WTC11 (cell line): Measurements from ENCODE around the gene LBHD1. TPM values are rescaled to one million over a fixed set of nuclear protein-coding genes. Genes with fewer than 3 reads are reported as not detected.
A peak's percentile ranks its signal among the peaks of the same experiment; 100 is the strongest.

Experiments
- ATAC-seq: fragments of 200-7000 bp; cut with Tn5 transposase; 2 replicates; pipeline ENCODE4 v1.10.0; 2021; ENCODE audit warnings: mild to moderate bottlenecking, moderate library complexity
- Bru-seq: library from RNA; stranded (reverse); fragments of 400-500 nt; gene quantifications from one replicate; lab custom pipeline; 2021; lab: Mats Ljungman, UMichigan
- CTCF ChIA-PET: fragments of 300-600 bp; sonication (Branson Sonifier 250); formaldehyde crosslinking; loops from one replicate; lab custom pipeline; 2021; ENCODE audit warnings: antibody characterized with exemption; lab: Charles Lee
- POLR2A ChIA-PET: fragments of 350-600 bp; sonication (Branson Sonifier 250); formaldehyde crosslinking; loops from one replicate; lab custom pipeline; 2021; ENCODE audit warnings: antibody characterized with exemption; lab: Charles Lee
- DNase-seq: peaks from one replicate; pipeline ENCODE4 v3.0.0; 2021; ENCODE audit warnings: low spot score
- H3K27ac Mint-ChIP-seq: 2 replicates; pipeline ENCODE4 v1.8.0; 2021; ENCODE audit warnings: mixed read lengths
- H3K27me3 Mint-ChIP-seq: 2 replicates; pipeline ENCODE4 v1.8.0; 2021; ENCODE audit warnings: low read depth, mild to moderate bottlenecking, moderate library complexity, mixed read lengths
- H3K36me3 Mint-ChIP-seq: 2 replicates; pipeline ENCODE4 v1.8.0; 2021; ENCODE audit warnings: mixed read lengths
- H3K4me1 Mint-ChIP-seq: 2 replicates; pipeline ENCODE4 v1.8.0; 2022; ENCODE audit warnings: mixed read lengths
- H3K4me3 Mint-ChIP-seq: 2 replicates; pipeline ENCODE4 v1.8.0; 2021; ENCODE audit warnings: mild to moderate bottlenecking, moderate library complexity, mixed read lengths
- H3K9me3 Mint-ChIP-seq: 2 replicates; pipeline ENCODE4 v1.8.0; 2021; ENCODE audit warnings: mixed read lengths
- CBFB ChIP-seq: sonication (generic); formaldehyde crosslinking; IDR thresholded peaks from 2 replicates; pipeline ENCODE4 v1.8.1; 2022; ENCODE audit warnings: mild to moderate bottlenecking, low read depth, missing genetic modification reagents
- GTF2I ChIP-seq: fragments of 250-450 bp; sonication (Bioruptor Pico); conservative IDR thresholded peaks from 2 replicates; pipeline ENCODE4 v1.4.0; 2021; ENCODE audit warnings: mild to moderate bottlenecking
- HMGA2 ChIP-seq: fragments of 250-450 bp; sonication (Bioruptor Pico); IDR thresholded peaks from 2 replicates; pipeline ENCODE4 v1.4.0; 2021; ENCODE audit warnings: mild to moderate bottlenecking, moderate library complexity
- IRF2 ChIP-seq: sonication (generic); formaldehyde crosslinking; IDR thresholded peaks from 2 replicates; pipeline ENCODE4 v1.8.0; 2022; ENCODE audit warnings: low read depth, missing genetic modification reagents, borderline replicate concordance
- JUN ChIP-seq: sonication (generic); formaldehyde crosslinking; IDR thresholded peaks from 2 replicates; pipeline ENCODE4 v1.8.0; 2023; ENCODE audit warnings: mild to moderate bottlenecking, missing genetic modification reagents
- MLX ChIP-seq: sonication (generic); formaldehyde crosslinking; IDR thresholded peaks from 2 replicates; pipeline ENCODE4 v1.8.1; 2023; ENCODE audit warnings: mild to moderate bottlenecking, missing genetic modification reagents, moderate library complexity
- MXD4 ChIP-seq: fragments of 250-450 bp; sonication (Bioruptor Pico); IDR thresholded peaks from 2 replicates; pipeline ENCODE4 v1.8.0; 2021; ENCODE audit warnings: mild to moderate bottlenecking, moderate library complexity, borderline replicate concordance
- NFE2L1 ChIP-seq: sonication (generic); formaldehyde crosslinking; IDR thresholded peaks from 2 replicates; pipeline ENCODE4 v1.8.1; 2023; ENCODE audit warnings: missing genetic modification reagents
- PRRX2 ChIP-seq: fragments of 250-450 bp; sonication (Bioruptor Pico); IDR thresholded peaks from 2 replicates; pipeline ENCODE4 v1.8.0; 2021; ENCODE audit warnings: mild to moderate bottlenecking
- RORB ChIP-seq: fragments of 250-450 bp; sonication (Bioruptor Pico); IDR thresholded peaks from 2 replicates; pipeline ENCODE4 v1.9.0; 2021; ENCODE audit warnings: mild to moderate bottlenecking
- SOX15 ChIP-seq: fragments of 250-450 bp; sonication (Bioruptor Pico); IDR thresholded peaks from 2 replicates; pipeline ENCODE4 v1.9.0; 2021; ENCODE audit warnings: mild to moderate bottlenecking
- TP53 ChIP-seq: sonication (generic); formaldehyde crosslinking; IDR thresholded peaks from 2 replicates; pipeline ENCODE4 v1.8.1; 2023; ENCODE audit warnings: mild to moderate bottlenecking, missing genetic modification reagents
- ZNF219 ChIP-seq: sonication (generic); formaldehyde crosslinking; IDR thresholded peaks from 2 replicates; pipeline ENCODE4 v1.8.0; 2023; ENCODE audit warnings: missing genetic modification reagents, mild to moderate bottlenecking, borderline replicate concordance
- ZNF232 ChIP-seq: sonication (generic); formaldehyde crosslinking; IDR thresholded peaks from 2 replicates; pipeline ENCODE4 v1.8.0; 2022; ENCODE audit warnings: mild to moderate bottlenecking, missing genetic modification reagents
- ZNF317 ChIP-seq: sonication (generic); formaldehyde crosslinking; IDR thresholded peaks from 2 replicates; pipeline ENCODE4 v1.8.1; 2023; ENCODE audit warnings: low read depth, mild to moderate bottlenecking, moderate library complexity, missing genetic modification reagents, borderline replicate concordance
- ZNF396 ChIP-seq: fragments of 250-450 bp; sonication (Bioruptor Pico); IDR thresholded peaks from 2 replicates; pipeline ENCODE4 v1.8.0; 2021; ENCODE audit warnings: mild to moderate bottlenecking, moderate library complexity, borderline replicate concordance
- ZNF416 ChIP-seq: fragments of 250-450 bp; sonication (Bioruptor Pico); IDR thresholded peaks from 2 replicates; pipeline ENCODE4 v1.9.0; 2021; ENCODE audit warnings: mild to moderate bottlenecking, inconsistent platforms
- ZNF423 ChIP-seq: fragments of 250-450 bp; sonication (Bioruptor Pico); IDR thresholded peaks from 2 replicates; pipeline ENCODE4 v2.1.2; 2022; ENCODE audit warnings: mild to moderate bottlenecking, moderate library complexity
- long read RNA-seq, 3 experiments: library from RNA in 1 of 3; library from capped mRNA in 1 of 3; library from polyadenylated mRNA in 1 of 3; unstranded in 2 of 3; stranded (forward) in 1 of 3; transcript quantifications; one replicate each; pipeline ENCODE4 v2.0.0, GENCODE V29; 2021
- total RNA-seq: library from RNA; stranded (reverse); gene quantifications from 3 replicates; pipeline ENCODE4 v1.2.3, GENCODE V29; 2021
- TF ChIP-seq, protein P1 (sequence below): sonication (generic); formaldehyde crosslinking; conservative IDR thresholded peaks from 2 replicates; pipeline ENCODE4 v1.8.1; 2023; ENCODE audit warnings: mild to moderate bottlenecking, low read depth, missing genetic modification reagents, moderate library complexity
- TF ChIP-seq, protein P2 (sequence below): sonication (generic); formaldehyde crosslinking; IDR thresholded peaks from 2 replicates; pipeline ENCODE4 v1.8.0; 2022; ENCODE audit warnings: missing genetic modification reagents
- TF ChIP-seq, protein P3 (sequence below): fragments of 250-450 bp; sonication (Bioruptor Pico); IDR thresholded peaks from 2 replicates; pipeline ENCODE4 v1.9.0; 2021; ENCODE audit warnings: mild to moderate bottlenecking, borderline replicate concordance
- TF ChIP-seq, protein P4 (sequence below): sonication (generic); formaldehyde crosslinking; IDR thresholded peaks from 2 replicates; pipeline ENCODE4 v1.8.1; 2022; ENCODE audit warnings: low read depth, mild to moderate bottlenecking, moderate library complexity, missing genetic modification reagents, borderline replicate concordance
- TF ChIP-seq, protein P5 (sequence below): sonication (generic); formaldehyde crosslinking; IDR thresholded peaks from 2 replicates; pipeline ENCODE4 v1.8.0; 2022; ENCODE audit warnings: mild to moderate bottlenecking, missing genetic modification reagents

Gene LBHD1
- total RNA-seq (4.2 to 6.3 TPM (median 5.1 TPM) in 3 replicates), Bru-seq, nascent RNA (percentile 74 among the genes with signal in this experiment)
- long read RNA-seq, experiment 1, partial matches to known transcripts: 6 of 16 reads
- long read RNA-seq, experiment 1, other reads (novel, unspliced or antisense): 6 of 16 reads
- long read RNA-seq, experiment 2, partial matches to known transcripts: 1 of 6 reads
- long read RNA-seq, experiment 2, other reads (novel, unspliced or antisense): 2 of 6 reads
- long read RNA-seq, experiment 3, partial matches to known transcripts: 1 of 3 reads
- long read RNA-seq, experiment 3, other reads (novel, unspliced or antisense): 1 of 3 reads

DNA sequence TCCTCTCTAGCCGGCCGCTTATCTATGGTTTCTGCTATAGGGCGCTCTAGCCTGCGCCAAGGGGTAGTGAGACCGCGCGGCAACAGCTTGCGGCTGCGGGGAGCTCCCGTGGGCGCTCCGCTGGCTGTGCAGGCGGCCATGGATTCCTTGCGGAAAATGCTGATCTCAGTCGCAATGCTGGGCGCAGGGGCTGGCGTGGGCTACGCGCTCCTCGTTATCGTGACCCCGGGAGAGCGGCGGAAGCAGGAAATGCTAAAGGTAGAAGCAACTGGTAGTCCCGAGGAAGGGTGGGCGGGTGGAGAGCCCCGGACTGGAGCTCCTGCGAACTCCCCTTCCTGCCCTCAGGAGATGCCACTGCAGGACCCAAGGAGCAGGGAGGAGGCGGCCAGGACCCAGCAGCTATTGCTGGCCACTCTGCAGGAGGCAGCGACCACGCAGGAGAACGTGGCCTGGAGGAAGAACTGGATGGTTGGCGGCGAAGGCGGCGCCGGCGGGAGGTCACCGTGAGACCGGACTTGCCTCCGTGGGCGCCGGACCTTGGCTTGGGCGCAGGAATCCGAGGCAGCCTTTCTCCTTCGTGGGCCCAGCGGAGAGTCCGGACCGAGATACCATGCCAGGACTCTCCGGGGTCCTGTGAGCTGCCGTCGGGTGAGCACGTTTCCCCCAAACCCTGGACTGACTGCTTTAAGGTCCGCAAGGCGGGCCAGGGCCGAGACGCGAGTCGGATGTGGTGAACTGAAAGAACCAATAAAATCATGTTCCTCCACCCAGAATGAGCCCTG is at the start of gene LBHD1, which contains the start of gene UQCC3:
Gene LBHD1 (minus strand): TSS at position 660 of the 782 bp plus-strand sequence. CDS start 2,236 bp downstream, outside the sequence.
Gene UQCC3 (plus strand): TSS at position 66 of the 782 bp plus-strand sequence. CDS start 73 bp downstream, at position 139.
- CTCF ChIA-PET: interaction anchor here (0.5 to 1.9 kb wide), 21 partner anchors 8 to 277 kb away, joined by 3 to 13 read pairs (median 4); partner anchors contain the start of genes BSCL2, EML3, GNG3 and HNRNPUL2
- Mint-ChIP-seq H3K27me3 (no peaks in the 10 kb centered on the region), H3K27ac (peak within 1 kb of the TSS; percentile 98), H3K4me1 (peaks cover 24% of the 10 kb centered on the region), H3K4me3 (peak within 1 kb of the TSS; percentile 98), H3K9me3 (no peaks in the 10 kb centered on the region), H3K36me3 (peaks cover 33% of the 10 kb centered on the region)
- DNase-seq (peak; percentile 87), ATAC-seq (peak; percentile 69)
- POLR2A ChIA-PET: interaction anchor here (0.5 to 2.8 kb wide), 23 partner anchors 11 to 279 kb away, joined by 3 to 35 read pairs (median 4); partner anchors contain the start of genes B3GAT3, BSCL2, GANAB and GNG3
- TF ChIP-seq, protein P1, sequence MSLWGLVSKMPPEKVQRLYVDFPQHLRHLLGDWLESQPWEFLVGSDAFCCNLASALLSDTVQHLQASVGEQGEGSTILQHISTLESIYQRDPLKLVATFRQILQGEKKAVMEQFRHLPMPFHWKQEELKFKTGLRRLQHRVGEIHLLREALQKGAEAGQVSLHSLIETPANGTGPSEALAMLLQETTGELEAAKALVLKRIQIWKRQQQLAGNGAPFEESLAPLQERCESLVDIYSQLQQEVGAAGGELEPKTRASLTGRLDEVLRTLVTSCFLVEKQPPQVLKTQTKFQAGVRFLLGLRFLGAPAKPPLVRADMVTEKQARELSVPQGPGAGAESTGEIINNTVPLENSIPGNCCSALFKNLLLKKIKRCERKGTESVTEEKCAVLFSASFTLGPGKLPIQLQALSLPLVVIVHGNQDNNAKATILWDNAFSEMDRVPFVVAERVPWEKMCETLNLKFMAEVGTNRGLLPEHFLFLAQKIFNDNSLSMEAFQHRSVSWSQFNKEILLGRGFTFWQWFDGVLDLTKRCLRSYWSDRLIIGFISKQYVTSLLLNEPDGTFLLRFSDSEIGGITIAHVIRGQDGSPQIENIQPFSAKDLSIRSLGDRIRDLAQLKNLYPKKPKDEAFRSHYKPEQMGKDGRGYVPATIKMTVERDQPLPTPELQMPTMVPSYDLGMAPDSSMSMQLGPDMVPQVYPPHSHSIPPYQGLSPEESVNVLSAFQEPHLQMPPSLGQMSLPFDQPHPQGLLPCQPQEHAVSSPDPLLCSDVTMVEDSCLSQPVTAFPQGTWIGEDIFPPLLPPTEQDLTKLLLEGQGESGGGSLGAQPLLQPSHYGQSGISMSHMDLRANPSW (CRISPR knock-in tag): no peak
- TF ChIP-seq ZNF423 (no peak), IRF2 (CRISPR knock-in tag) (no peak), CBFB (CRISPR knock-in tag) (no peak), GTF2I (CRISPR knock-in tag) (no peak), ZNF232 (peak; percentile 64; the same call in 1 of the 2 replicates), MLX (CRISPR knock-in tag) (no peak), HMGA2 (CRISPR knock-in tag) (no peak), JUN (no peak), NFE2L1 (CRISPR knock-in tag) (0 out of 2 replicates have a peak, but pooled peaks have one; percentile 7), ZNF219 (CRISPR knock-in tag) (no peak), RORB (CRISPR knock-in tag) (no peak), ZNF396 (no peak), ZNF317 (CRISPR knock-in tag) (no peak), ZNF416 (CRISPR knock-in tag) (no peak), PRRX2 (CRISPR knock-in tag) (no peak), MXD4 (no peak), SOX15 (no peak), TP53 (CRISPR knock-in tag) (no peak)
- TF ChIP-seq, protein P2, sequence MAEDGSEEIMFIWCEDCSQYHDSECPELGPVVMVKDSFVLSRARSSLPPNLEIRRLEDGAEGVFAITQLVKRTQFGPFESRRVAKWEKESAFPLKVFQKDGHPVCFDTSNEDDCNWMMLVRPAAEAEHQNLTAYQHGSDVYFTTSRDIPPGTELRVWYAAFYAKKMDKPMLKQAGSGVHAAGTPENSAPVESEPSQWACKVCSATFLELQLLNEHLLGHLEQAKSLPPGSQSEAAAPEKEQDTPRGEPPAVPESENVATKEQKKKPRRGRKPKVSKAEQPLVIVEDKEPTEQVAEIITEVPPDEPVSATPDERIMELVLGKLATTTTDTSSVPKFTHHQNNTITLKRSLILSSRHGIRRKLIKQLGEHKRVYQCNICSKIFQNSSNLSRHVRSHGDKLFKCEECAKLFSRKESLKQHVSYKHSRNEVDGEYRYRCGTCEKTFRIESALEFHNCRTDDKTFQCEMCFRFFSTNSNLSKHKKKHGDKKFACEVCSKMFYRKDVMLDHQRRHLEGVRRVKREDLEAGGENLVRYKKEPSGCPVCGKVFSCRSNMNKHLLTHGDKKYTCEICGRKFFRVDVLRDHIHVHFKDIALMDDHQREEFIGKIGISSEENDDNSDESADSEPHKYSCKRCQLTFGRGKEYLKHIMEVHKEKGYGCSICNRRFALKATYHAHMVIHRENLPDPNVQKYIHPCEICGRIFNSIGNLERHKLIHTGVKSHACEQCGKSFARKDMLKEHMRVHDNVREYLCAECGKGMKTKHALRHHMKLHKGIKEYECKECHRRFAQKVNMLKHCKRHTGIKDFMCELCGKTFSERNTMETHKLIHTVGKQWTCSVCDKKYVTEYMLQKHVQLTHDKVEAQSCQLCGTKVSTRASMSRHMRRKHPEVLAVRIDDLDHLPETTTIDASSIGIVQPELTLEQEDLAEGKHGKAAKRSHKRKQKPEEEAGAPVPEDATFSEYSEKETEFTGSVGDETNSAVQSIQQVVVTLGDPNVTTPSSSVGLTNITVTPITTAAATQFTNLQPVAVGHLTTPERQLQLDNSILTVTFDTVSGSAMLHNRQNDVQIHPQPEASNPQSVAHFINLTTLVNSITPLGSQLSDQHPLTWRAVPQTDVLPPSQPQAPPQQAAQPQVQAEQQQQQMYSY (CRISPR knock-in tag): 0 out of 2 replicates have a peak, but pooled peaks have one; percentile 34
- TF ChIP-seq, protein P3, sequence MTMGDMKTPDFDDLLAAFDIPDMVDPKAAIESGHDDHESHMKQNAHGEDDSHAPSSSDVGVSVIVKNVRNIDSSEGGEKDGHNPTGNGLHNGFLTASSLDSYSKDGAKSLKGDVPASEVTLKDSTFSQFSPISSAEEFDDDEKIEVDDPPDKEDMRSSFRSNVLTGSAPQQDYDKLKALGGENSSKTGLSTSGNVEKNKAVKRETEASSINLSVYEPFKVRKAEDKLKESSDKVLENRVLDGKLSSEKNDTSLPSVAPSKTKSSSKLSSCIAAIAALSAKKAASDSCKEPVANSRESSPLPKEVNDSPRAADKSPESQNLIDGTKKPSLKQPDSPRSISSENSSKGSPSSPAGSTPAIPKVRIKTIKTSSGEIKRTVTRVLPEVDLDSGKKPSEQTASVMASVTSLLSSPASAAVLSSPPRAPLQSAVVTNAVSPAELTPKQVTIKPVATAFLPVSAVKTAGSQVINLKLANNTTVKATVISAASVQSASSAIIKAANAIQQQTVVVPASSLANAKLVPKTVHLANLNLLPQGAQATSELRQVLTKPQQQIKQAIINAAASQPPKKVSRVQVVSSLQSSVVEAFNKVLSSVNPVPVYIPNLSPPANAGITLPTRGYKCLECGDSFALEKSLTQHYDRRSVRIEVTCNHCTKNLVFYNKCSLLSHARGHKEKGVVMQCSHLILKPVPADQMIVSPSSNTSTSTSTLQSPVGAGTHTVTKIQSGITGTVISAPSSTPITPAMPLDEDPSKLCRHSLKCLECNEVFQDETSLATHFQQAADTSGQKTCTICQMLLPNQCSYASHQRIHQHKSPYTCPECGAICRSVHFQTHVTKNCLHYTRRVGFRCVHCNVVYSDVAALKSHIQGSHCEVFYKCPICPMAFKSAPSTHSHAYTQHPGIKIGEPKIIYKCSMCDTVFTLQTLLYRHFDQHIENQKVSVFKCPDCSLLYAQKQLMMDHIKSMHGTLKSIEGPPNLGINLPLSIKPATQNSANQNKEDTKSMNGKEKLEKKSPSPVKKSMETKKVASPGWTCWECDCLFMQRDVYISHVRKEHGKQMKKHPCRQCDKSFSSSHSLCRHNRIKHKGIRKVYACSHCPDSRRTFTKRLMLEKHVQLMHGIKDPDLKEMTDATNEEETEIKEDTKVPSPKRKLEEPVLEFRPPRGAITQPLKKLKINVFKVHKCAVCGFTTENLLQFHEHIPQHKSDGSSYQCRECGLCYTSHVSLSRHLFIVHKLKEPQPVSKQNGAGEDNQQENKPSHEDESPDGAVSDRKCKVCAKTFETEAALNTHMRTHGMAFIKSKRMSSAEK (CRISPR knock-in tag): no peak
- TF ChIP-seq, protein P4, sequence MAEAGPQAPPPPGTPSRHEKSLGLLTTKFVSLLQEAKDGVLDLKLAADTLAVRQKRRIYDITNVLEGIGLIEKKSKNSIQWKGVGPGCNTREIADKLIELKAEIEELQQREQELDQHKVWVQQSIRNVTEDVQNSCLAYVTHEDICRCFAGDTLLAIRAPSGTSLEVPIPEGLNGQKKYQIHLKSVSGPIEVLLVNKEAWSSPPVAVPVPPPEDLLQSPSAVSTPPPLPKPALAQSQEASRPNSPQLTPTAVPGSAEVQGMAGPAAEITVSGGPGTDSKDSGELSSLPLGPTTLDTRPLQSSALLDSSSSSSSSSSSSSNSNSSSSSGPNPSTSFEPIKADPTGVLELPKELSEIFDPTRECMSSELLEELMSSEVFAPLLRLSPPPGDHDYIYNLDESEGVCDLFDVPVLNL (CRISPR knock-in tag): no peak
- TF ChIP-seq, protein P5, sequence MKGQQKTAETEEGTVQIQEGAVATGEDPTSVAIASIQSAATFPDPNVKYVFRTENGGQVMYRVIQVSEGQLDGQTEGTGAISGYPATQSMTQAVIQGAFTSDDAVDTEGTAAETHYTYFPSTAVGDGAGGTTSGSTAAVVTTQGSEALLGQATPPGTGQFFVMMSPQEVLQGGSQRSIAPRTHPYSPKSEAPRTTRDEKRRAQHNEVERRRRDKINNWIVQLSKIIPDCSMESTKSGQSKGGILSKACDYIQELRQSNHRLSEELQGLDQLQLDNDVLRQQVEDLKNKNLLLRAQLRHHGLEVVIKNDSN (CRISPR knock-in tag): peak; percentile 3
